Pancreas (tissue), 10 donors: ENCODE data around the gene BCAS3. TPM values are rescaled to one million over a fixed set of nuclear protein-coding genes. Genes with fewer than 3 reads are reported as not detected.

Source experiments
- ATAC-seq, 4 donors: fragments of 200-7000 bp; cut with Tn5 transposase; one replicate each; pipeline versions ENCODE4 v1.8.0 to v1.9.1; 2020; ENCODE audit warnings: mild to moderate bottlenecking in 4 of 4, moderate library complexity in 4 of 4
- DNase-seq, 6 donors: peaks; one replicate each; pipeline ENCODE4 v3.0.0-alpha.2; 2020
- FAIRE-seq: peaks from 2 replicates; lab custom pipeline; 2012; peaks lifted over from hg19 to GRCh38; lab: Jason Lieb, UNC
- H3K27ac ChIP-seq, 4 donors: fragments of 200-600 bp; sonication (generic); 1 replicate in 3 of 4; 2 replicates in 1 of 4; pipeline versions ENCODE4 v1.5.0 to v1.8.0; 2020
- H3K27me3 ChIP-seq, 4 donors: fragments of 200-600 bp; one replicate each; pipeline ENCODE4 v1.8.0; 2021
- H3K36me3 ChIP-seq, 3 donors: fragments of 200-600 bp; sonication (generic) in 1 of 3; one replicate each; pipeline versions ENCODE4 v1.5.0 to v1.8.0; 2020 to 2021
- H3K4me1 ChIP-seq, 3 donors: fragments of 200-600 bp; one replicate each; pipeline ENCODE4 v1.8.0; 2021
- H3K4me3 ChIP-seq, 4 donors: fragments of 200-600 bp; sonication (generic) in 2 of 4; one replicate each; pipeline versions ENCODE4 v1.5.0 to v1.8.0; 2020 to 2021
- H3K9me3 ChIP-seq, 4 donors: fragments of 200-600 bp; one replicate each; pipeline ENCODE4 v1.8.0; 2021
- CTCF ChIP-seq, 4 donors: fragments of 200-600 bp; sonication (generic) in 3 of 4; IDR thresholded peaks; one replicate each; pipeline versions ENCODE4 v1.5.0 to v1.8.0; 2021; ENCODE audit warnings: antibody characterized with exemption in 4 of 4
- WGBS, 2 donors: extraction: QIAGEN DNeasy Blood & Tissue Kit; methylation state at CpG; one replicate each; pipeline ENCODE4 v1.1.7; 2013; 5-methylcytosine and 5-hydroxymethylcytosine counted together
- intact Hi-C, 3 donors: fragments of 100-400 bp; cut with DNase I; formaldehyde crosslinking; loops; one replicate each; pipeline versions ENCODE4 v1.11.1 to v1.14.2; 2022
- polyA plus RNA-seq, 2 donors: library from polyadenylated mRNA; stranded (reverse); fragments of 200-250 nt; gene quantifications; one replicate each; pipeline ENCODE4 v1.2.3, GENCODE V29; 2013
- total RNA-seq, 6 donors: library from RNA; stranded (reverse); fragmentation: NEBNext Ultra II Directional in 4 of 6; extraction: Animal tissue kit (Norgen Biotek cat#: 25700) in 4 of 6; gene quantifications; one replicate each; pipeline versions ENCODE4 v1.2.1 to v1.2.4, GENCODE V29; 2021 to 2023
- donor health status: healthy with polysubstance abuse.
- donor health status: DM: no; HTN: no; CAD: no; lungs with moderate emphysema.
- donor health status: DM: no; HTN: no; CAD: no.
- donor health status: control.
- donor health status: control.
- donor health status: Bipolar disorder and iron deficiency.
- donor health status: DM: yes; HTN: yes; CAD: no.
- donor health status: DM: no; HTN: no; CAD: no.
- donor health status: DM: no; HTN: no; CAD: no.
- donor health status: DM: yes; HTN: yes; CAD: no.

Gene BCAS3
- total and polyA plus RNA-seq, 8 donors = 4.6 to 27.7 (median 13.2) TPM

DNA sequence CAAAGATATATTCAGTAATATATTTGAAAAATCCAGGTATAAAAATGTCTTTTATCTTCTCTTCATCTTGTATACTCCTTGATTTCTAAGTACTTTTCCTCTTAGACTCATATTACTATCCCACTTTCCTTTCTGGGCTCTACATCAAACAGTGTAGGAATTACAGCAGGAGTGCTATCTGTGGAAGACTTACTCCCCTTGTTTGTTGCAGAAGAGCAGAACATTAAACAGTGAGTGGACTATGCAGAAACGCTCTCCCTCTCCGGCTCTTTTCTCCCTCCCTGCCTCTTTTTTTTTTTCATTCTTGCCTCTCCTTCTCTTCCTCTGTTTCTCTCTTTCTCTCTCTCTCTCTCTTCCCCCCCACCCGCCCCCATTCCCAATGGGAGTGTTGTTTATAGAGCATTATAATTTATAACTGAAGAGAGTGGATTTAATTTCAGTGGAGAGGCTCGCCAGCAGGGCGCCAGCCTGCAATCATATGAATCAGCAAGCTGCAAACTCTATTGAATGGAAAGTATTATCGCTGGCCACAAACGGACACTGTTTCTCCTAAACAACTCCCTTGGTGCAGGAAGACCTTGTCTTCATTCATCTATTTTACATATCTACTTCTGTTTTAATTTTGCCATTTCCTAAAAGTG, 479.7 kb downstream of the BCAS3 start:
- Histone ChIP-seq H3K27me3 (no peaks in the 10 kb centered on the region), H3K4me3 (no peak overlapping the region), H3K36me3 (no peaks in the 10 kb centered on the region), H3K9me3 (no peaks in the 10 kb centered on the region), H3K27ac (no peak overlapping the region), H3K4me1 (no peaks in the 10 kb centered on the region)
- intact Hi-C loops = no loop called here
- ATAC-seq = peak in 1 of 4 donors; percentile 33
- WGBS, 2 donors = 70 to 82% methylated on average over 7 of the region's 7 CpGs
- no peak for FAIRE-seq
- no peak for TF ChIP-seq CTCF (IDR thresholded peaks at IDR 0.05)
- no peak for DNase-seq

DNA sequence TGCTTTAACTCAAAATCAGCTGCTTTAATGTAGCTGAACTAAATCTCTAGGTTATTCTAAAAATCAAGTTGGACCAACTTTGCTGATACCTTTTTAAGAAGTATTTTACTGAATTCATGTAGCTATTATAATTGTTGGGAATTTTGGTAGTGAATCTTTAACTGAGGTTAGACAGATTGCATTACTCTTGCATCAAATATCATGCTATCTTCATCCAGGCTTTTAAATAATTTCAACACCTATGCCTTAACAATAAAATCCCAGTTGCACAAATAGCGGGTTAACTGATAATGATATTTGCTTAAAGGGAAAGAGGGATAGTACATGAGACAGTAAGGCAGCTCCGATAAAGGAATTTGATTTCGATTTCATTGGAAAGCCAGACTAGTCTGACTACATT, 480.7 kb downstream of the BCAS3 start:
- intact Hi-C loops = no loop called here
- ATAC-seq (no peak), DNase-seq (no peak), FAIRE-seq (no peak)
- H3K36me3 ChIP-seq = no peaks in the 10 kb centered on the region
- H3K4me3 ChIP-seq = no peak overlapping the region
- H3K4me1 ChIP-seq = no peaks in the 10 kb centered on the region
- no peak for TF ChIP-seq CTCF (IDR thresholded peaks at IDR 0.05)
- H3K9me3 ChIP-seq = no peaks in the 10 kb centered on the region
- no peaks in the 10 kb centered on the region for H3K27me3 ChIP-seq
- H3K27ac ChIP-seq = no peak overlapping the region
- WGBS, 2 donors = 60% methylated on average over 3 of the region's 3 CpGs

- FAIRE-seq (no peak), ATAC-seq (no peak), DNase-seq (no peak)
- intact Hi-C loops = no loop called here
- Histone ChIP-seq H3K27ac (no peak overlapping the region), H3K27me3 (no peaks in the 10 kb centered on the region), H3K9me3 (no peaks in the 10 kb centered on the region), H3K4me3 (no peak overlapping the region), H3K4me1 (no peaks in the 10 kb centered on the region), H3K36me3 (no peaks in the 10 kb centered on the region)
- no peak for TF ChIP-seq CTCF (IDR thresholded peaks at IDR 0.05)
- 59 to 66% methylated on average over 1 of the region's 1 CpG for WGBS, 2 donors
These were observed 481.7 kb downstream of the BCAS3 start for GRCh38 chr17:61159221-61159814.

GRCh38 chr17:61160204-61160603, 482.6 kb downstream of the BCAS3 start:
- intact Hi-C loops = no loop called here
- no peaks in the 10 kb centered on the region for H3K9me3 ChIP-seq
- H3K4me1 ChIP-seq = no peaks in the 10 kb centered on the region
- no peak overlapping the region for H3K27ac ChIP-seq
- no peaks in the 10 kb centered on the region for H3K27me3 ChIP-seq
- no peak for FAIRE-seq
- no peak for ATAC-seq
- DNase-seq = no peak
- 95 to 97% methylated on average over 4 of the region's 4 CpGs for WGBS, 2 donors
- H3K4me3 ChIP-seq = no peak overlapping the region
- no peak for TF ChIP-seq CTCF (IDR thresholded peaks at IDR 0.05)
- H3K36me3 ChIP-seq = no peaks in the 10 kb centered on the region

- no peak for DNase-seq
- Histone ChIP-seq H3K27me3 (no peaks in the 10 kb centered on the region), H3K27ac (no peak overlapping the region), H3K9me3 (no peaks in the 10 kb centered on the region), H3K4me3 (no peak overlapping the region), H3K4me1 (no peaks in the 10 kb centered on the region), H3K36me3 (no peaks in the 10 kb centered on the region)
- intact Hi-C loops = no loop called here
- FAIRE-seq = no peak
- no peak for TF ChIP-seq CTCF (IDR thresholded peaks at IDR 0.05)
- no peak for ATAC-seq
- 70 to 76% methylated on average over 2 of the region's 2 CpGs for WGBS, 2 donors
These were observed 483.3 kb downstream of the BCAS3 start for GRCh38 chr17:61160789-61161445.
